ENCODE data around the gene NFASC.
A peak's percentile ranks its signal among the peaks of the same experiment; 100 is the strongest.

NFASC gene

DNA sequence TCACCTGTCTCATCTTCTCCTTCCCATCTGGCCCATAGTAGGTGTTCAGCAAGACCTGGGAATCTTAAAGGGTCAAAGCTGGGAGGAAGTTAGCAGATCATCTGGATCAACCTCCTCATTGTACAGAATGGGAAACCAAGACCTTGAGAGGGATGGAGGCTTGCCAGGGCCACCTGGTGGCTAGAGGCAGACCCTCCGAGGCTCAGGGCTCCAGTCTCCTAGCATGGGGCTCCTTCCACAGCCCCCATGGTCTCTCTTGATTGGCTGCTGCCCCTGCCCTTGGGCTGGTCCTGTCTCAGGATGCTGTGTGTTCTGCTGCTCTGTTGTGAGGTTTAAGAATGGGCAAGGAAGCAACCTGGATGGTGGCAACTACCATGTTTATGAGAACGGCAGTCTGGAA, 103.7 kb downstream of the NFASC start:
- Histone ChIP-seq H3K4me1 (no peaks in the 10 kb centered on the region), H3K27ac (no peak overlapping the region), H3K36me3 (peaks cover 0 to 70% (median 24%) of the 10 kb centered on the region in 3 donors), H3K9me3 (no peaks in the 10 kb centered on the region), H3K27me3 (no peaks in the 10 kb centered on the region), H3K4me3 (no peak overlapping the region)
- no peak for TF ChIP-seq CTCF (IDR thresholded peaks at IDR 0.05)
- intact Hi-C loops (cut with DNase I; ENCODE audit: low total_unique reads), result no loop called here
- DNase-seq, result no peak

- H3K4me1 ChIP-seq, result no peaks in the 10 kb centered on the region
- H3K9me3 ChIP-seq, result no peaks in the 10 kb centered on the region
- no peaks in the 10 kb centered on the region for H3K27me3 ChIP-seq
- H3K4me3 ChIP-seq, result no peak overlapping the region
- no peak for DNase-seq
- intact Hi-C loops (cut with DNase I; ENCODE audit: low total_unique reads), result no loop called here
- no peak for TF ChIP-seq CTCF (IDR thresholded peaks at IDR 0.05)
- H3K27ac ChIP-seq, result no peak overlapping the region
- H3K36me3 ChIP-seq, result peaks cover 0 to 73% (median 24%) of the 10 kb centered on the region in 3 donors
Measured at GRCh38 chr1:204975021-204975420, 104.4 kb downstream of the NFASC start.

DNA sequence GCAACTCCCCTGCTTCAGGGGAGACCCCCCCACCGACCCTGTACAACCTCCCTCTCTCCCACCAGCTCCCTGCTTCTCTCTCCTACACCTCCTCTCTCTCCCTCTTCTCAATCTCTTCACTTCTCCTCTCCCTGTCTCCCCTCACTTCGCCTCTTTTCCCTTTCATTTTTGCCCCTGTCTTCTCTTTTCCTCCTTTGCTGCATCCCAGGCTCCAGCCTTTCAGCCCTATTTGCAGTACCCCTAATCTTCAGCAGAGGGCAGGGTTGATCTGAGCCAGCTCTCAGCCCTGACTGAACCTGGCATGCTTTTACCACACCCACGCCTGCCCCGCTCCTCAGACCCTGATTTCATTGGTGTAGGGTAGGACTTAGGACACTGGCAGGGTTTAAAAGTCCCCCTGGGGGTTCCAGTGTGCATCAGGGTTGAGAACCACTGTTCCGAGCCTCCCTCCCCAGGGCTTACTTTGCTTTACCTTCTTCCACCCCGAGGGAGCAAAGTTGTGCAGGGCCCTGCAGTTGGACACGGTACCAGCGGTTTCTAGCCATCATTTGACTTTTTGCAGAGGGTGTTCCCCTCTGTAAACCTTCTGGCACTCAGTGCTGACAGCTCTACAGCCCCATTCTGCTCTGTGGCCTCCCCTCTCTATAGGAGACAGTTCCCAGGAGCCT, 105.0 kb downstream of the NFASC start:
- no peaks in the 10 kb centered on the region for H3K27me3 ChIP-seq
- H3K27ac ChIP-seq, result no peak overlapping the region
- no peaks in the 10 kb centered on the region for H3K9me3 ChIP-seq
- DNase-seq, result no peak
- no peak overlapping the region for H3K4me3 ChIP-seq
- intact Hi-C loops (cut with DNase I; ENCODE audit: low total_unique reads), result no loop called here
- H3K4me1 ChIP-seq, result no peaks in the 10 kb centered on the region
- peak; percentile 70 to 76 for TF ChIP-seq CTCF (IDR thresholded peaks at IDR 0.05)
- H3K36me3 ChIP-seq, result peaks cover 0 to 74% (median 18%) of the 10 kb centered on the region in 3 donors

DNA sequence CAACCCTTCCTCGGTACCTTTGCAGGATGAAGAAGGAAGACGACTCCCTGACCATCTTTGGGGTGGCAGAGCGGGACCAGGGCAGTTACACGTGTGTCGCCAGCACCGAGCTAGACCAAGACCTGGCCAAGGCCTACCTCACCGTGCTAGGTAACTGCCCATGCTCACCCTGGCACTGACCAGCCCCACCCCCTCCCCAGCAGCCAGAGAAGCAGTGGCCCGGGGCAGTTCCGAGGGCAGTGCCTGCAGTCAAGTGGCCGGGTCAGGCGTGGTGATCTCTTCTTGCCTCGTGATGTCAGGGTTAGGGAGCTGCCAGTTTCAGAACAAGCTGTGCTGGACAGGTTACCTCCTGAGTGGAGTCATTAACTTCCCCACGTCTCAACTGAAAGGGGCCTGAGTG, 106.0 kb downstream of the NFASC start:
- TF ChIP-seq CTCF (IDR thresholded peaks at IDR 0.05), result no peak

DNA sequence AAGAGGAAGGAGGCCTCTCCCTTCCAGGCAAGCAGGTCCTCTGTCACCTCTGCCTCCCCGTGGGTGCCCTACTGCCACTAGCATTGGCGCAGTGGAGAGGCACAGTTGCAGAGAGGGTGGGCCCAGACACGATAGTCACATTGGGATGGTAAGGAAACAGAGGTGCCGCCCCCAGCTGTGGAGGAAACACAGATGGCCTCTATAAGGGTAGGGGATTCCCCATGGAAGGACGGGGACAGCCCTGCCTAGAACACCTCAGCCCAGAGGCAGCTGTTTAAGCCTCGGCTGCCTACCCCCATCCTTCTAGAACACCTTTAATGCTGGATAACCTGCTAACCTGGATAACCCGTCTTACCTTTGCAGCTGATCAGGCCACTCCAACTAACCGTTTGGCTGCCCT, 106.7 kb downstream of the NFASC start:
- intact Hi-C loops (cut with DNase I; ENCODE audit: low total_unique reads), result no loop called here
- Histone ChIP-seq H3K27me3 (no peaks in the 10 kb centered on the region), H3K4me3 (no peak overlapping the region), H3K9me3 (no peaks in the 10 kb centered on the region), H3K36me3 (peaks cover 0 to 77% (median 15%) of the 10 kb centered on the region in 3 donors), H3K4me1 (no peaks in the 10 kb centered on the region), H3K27ac (no peak overlapping the region)
- TF ChIP-seq CTCF (IDR thresholded peaks at IDR 0.05), result no peak
- DNase-seq, result no peak

More for the DNA sequence above, 106.0 kb downstream of the NFASC start:
- Histone ChIP-seq H3K9me3 (no peaks in the 10 kb centered on the region), H3K4me3 (no peak overlapping the region), H3K36me3 (peaks cover 0 to 73% (median 15%) of the 10 kb centered on the region in 3 donors), H3K27ac (no peak overlapping the region), H3K27me3 (no peaks in the 10 kb centered on the region), H3K4me1 (no peaks in the 10 kb centered on the region)
- intact Hi-C loops (cut with DNase I; ENCODE audit: low total_unique reads), result no loop called here
- no peak for DNase-seq
